ENCODE data around the gene NDRG3.
"Not testable (repeated sequence)": the region's sequence is repeated elsewhere in the genome, so short reads cannot be mapped to it uniquely, and the experiment has no call there.

The NDRG3 gene

DNA sequence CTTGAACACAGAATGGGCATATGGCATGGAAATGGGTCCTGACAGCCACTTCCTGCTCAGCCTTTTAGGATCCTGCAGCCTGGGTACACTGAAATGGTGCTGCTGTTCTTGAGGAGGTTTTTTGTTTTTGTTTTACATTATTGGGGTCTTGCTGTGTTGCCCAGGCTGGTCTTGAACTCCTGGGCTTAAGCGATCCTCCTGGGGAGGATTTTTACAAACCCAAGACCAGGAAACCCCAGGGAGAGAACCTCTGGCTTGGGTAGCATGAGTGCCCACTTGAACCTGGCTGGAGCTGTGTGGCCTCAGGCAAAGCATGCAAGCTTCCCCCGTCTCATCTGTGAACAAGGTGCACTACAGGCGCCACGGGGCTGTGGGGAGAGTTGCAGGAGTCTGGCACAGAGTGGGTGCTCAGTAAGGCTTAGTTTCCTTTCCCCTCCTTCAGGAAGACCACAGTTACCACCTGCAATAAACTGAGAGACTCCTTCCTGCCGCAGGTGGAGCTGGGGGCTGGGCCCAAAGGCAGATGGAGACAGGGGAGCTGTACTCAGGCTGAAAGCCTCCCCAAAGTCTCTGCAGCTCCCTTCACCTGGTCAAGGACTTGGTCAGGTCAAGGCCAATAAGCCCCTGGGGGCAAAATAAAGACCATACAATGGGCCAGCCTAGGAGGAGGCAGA is 101.7 kb downstream of the NDRG3 start:
- DNase-seq, result no peak

DNA sequence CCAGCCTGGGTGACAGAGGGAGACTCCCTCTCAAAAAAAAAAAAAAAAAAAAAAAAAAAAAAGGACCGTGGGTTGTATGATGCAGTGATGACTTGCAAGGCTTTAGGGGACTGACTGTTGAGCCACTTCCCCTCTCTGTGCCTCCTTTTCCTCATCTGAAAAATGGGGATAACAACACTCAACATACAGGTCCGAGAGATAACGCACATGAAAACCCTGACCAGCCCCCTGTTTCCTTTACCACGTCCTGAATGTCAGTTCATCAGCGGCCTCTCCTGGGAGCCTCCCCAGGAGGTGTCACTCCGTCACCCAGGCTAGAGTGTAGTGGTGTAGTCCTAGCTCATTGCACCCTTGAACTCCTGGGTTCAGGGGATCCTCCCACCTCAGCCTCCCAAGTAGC is 103.8 kb downstream of the NDRG3 start:
- DNase-seq, result no peak

DNA sequence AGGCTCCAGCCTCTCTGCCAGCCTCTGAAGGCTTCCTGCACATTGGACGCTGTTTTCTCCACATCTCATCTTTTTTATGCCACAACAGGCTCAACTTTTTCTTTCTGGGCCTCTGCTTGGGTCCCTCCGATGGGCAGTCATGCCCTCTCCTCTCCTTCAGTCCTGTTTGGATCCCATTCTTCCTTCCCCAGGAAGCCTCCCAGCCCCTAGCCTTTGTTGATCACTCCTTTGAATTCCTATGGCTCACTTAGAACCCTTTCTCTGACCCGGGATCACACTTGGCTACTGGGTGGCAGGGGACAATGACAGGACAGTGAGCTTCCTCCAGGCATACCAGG is 104.4 kb downstream of the NDRG3 start:
- no peak for DNase-seq

DNA sequence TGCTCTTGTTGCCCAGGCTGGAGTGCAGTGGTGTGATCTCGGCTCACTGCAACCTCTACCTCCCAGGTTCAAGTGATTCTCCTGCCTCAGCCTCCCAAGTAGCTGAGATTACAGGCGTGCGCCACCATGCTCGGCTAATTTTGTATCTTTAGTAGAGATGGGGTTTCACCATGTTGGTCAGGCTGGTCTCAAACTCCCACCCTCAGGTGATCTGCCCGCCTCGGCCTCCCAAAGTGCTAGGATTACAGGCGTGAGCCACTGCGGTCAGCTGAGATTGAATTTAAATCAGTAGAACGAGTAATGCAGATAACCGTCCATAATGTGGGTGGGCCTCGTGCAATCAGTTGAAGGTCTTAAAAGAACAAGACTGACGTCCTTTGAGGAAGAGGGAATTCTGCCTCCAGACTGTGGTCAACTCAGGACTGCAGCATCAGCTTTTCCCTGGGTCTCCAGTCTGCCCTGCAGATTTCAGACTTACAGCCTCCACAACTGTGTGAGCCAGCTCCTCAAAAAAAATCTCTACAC is 107.0 kb downstream of the NDRG3 start:
- DNase-seq, result not testable (repeated sequence)

DNA sequence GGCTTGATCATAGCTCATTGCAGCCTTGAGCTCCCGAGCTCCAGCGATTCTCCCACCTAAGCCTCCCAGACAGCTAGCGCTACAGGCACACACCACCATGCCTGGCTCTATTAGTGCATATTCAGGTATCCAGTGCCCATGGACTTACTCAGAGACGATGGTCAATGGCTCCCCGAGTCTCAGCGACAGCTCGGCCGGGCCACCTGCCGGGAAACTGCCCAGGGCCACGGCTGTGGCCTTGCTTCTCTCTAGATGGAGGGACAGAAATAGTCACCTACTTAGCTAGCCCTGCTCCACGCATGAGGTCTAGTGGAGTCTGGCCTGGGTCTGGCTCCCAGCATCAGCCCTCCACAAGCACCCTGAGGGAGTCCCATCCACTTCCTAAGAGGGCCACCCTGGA is 111.5 kb downstream of the NDRG3 start:
- DNase-seq, result no peak

DNA sequence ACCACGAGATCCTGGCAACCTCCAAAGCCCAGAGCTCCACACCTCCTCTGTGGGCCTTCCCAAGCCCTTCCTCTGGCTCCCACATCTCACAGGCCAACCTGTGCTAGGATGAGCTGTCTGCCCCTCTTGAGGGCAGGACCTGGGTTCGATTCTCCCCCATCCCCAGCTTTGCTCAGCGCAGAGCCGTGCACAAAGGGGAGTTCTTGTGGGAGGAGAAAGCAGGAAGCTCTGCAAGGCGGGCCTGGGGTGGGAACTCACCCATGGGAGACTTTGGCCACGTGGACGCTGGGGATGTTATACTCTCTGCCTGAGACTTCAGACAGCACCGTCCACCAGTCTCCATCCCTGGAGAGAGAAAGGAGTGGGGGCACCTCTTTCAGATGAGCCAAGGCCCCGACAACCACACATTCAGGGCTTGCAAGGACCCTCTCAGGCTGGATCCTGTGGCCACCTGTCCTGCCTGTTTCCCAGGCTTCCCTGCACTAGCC is 112.6 kb downstream of the NDRG3 start:
- DNase-seq, result no peak

DNA sequence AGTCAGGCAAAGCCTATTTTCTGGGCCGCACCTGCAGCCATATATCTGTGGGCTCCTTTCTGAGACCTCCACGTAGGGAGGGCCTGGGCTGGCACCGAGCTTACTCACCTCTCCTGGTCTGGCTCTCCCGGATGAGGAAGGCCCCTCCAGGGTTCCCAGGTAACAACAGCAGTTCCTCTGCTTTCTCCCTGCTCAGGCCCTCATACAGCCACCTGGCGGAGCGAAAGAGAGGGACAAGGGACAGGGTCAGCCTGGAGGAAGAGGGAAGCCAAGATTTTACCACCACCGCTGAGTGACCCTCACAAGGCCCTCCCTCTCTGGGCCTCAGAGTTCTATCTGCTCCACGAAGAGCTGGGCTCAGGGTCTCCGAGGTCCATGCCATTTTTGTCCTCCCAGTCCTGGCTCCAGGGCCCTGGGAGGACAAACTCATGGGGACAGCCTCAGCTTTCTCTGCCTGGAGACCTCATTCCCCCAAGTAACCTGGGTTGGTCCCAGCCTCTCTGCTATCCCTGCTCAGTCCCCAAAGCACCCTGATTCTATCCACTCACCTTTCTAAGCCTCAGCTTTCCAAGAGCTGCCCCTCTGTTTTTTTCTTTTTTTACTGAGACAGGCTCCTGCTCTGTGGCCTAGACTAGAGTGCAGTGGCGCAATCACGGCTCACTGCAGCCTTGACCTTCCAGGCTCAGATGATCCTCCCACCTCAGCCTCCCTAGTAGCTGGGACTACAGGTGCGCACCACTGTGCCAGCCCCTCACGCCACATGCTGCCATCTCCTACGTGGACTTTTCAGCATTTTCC is 113.2 kb downstream of the NDRG3 start:
- DNase-seq, result no peak

DNA sequence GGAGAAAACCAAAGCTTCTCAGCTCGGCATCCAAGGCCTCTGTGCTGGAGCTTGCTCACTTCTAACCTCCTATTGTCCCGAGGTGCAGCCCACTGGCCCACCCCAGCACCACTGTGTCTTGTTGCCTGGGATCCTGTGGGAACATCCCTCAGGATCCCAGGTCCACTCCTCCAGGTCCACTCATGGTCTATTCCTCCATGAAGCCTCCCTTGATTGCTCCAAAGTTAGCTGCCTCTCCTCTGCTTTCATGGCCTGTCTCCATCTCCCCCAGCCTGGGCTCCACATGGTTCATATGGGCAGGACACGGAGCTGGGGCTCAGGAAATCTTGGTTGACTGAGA is 113.8 kb downstream of the NDRG3 start:
- DNase-seq, result no peak

DNA sequence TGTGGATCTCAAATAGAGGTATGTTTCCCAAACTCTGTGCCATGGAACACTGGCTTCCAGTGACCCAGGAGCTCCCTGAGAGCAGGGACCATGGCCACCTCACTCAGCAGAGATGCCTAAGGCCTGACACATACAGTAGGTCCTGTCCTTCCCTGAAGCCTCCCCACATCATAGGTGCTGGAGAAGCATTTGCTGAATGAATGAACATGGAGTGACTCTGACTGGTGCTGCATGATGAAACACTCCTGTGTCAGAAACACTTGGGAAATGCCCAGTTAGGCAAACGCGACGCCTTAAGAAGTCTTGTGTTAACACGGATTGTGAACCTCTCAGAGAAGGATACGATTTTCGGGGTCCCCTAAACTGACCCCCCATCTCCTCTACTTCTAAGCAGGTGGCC is 114.2 kb downstream of the NDRG3 start:
- DNase-seq, result no peak

DNA sequence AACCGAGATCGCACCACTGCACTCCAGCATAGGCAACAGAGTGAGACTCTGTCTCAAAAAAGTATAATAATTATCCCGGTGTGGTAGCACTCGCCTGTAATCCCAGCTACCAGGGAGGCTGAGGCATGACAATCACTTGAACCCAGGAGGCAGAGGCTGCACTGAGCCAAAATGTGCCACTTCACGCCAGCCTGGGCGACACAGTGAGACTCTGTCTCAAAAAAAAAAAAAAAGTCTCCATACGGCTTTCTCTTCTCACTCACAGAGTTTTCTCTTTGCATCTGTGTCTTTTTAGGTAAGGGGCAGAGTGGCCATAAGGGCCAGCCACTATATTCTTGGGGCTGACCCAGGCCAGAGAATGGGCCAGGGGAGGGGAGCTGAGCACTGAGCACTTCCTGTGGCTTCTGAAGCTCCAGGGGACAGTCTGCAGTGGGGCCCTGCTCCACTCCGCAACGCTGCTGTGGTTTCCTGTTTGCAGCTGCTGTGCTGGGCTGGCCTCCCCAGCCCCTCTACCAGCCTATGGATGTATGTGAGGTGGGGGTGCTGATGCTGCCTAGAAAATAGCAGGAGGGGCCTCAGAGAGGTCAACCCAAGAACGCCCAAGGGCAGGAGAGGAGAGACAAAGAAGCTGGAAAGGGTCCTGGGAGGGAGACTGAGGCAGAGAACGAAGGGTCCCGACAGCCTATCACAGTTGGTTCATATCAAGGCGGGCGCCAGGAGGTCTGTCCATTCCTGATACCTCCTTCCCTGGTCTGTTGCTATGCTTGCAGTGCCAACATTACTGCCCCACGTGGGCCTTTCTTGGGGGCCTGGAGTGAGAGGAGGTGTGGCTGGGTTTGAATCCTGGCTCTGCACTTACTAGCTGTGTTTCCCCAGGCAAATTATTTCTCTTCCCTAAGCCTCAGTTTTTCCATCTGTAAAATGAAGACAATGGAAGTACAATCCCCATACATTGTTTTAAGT is 115.9 kb downstream of the NDRG3 start:
- no peak for DNase-seq

DNA sequence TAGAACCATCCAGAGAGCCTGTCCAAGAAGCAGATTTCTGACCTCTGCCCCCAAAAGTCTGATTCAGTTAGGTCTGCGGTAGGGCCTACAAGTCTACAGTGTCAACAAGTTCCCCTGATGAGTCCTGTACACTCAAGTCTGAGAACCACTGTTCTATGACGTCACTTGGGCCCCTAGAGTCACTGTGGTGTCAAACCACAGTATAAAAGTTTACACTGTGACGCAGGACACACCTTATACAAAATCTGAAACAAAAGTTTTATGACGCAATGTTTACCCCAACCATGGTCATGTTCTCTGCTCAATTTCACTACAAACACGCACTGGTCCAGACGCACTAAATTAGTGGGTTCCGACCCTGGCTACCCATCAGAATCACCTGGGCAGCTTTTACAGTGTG is 117.8 kb downstream of the NDRG3 start:
- DNase-seq, result no peak

DNA sequence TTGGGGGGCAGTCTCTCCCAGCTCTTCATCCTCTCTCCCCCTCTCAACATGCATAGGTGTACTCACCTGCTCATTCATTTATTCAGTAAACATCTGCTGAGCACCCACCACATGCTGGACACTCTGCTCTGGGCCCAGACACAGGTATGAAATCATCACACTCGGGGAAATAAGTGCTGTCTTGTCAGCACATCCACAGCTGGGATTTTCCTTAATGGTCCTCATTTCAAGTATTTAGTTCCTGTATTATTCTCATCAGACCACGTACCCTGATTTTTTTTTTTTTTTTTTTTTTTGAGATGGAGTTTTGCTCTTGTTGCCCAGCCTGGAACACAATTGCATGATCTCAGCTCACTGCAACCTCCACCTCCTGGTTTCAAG is 121.0 kb downstream of the NDRG3 start:
- no peak for DNase-seq

DNA sequence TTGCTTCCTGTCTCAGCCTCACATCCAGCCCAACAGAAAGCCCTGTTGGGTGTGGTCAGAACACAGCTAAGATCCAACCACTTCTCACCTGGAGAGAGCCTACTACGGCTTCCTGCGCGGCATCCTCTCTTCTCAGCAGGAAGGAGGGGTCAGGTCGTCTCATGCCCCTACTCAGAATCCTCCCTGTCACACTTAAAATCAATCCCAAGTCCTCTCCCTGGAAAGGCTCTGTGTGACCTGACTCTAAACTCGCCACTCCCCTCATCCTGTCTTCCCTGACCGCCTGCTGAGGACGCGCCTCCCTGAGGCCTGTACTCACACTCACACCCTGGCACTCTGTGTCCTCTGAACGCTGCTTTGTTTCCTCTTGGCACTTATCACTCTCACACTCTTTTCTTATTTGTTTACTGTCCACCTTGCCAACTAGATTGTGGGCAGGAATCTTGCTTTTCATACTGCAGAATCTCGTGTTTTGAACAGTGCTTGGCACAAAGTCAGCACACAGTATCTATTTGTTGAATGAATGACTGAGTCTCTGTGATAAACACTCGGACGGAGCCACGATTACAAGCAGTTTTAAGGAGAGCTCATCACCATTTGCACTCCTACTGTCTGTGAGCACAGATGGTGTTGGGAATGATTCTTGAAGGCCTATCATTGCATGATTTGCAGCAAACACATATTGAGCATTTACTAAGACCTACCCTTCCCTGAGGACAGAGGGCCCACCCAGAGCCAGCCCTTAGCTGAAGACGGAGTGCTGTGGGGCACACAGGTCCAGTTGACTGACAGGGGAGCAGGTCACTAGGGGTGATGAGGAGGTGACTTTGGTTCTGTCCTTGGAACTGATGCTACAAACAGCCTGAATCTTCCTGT is 121.6 kb downstream of the NDRG3 start:
- no peak for DNase-seq

DNA sequence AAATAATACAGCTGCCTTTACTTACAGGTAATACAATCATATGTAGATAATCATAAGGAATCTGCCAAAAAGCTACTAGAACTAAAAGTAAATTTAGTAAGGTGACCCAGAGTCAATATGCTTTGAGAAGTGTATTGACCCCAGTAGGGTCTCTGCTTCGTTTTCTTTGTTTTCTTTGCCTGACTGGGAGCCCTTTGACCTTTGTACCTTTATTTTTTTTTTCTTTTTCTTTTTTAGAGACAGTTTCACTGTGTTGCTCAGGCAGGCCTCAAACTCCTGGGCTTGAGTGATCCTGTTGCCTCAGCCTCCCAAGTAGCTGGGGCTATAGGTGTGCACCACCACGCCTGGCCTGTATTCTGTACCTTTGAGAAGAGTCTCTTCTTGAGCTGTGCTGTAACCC is 122.4 kb downstream of the NDRG3 start:
- DNase-seq, result no peak

DNA sequence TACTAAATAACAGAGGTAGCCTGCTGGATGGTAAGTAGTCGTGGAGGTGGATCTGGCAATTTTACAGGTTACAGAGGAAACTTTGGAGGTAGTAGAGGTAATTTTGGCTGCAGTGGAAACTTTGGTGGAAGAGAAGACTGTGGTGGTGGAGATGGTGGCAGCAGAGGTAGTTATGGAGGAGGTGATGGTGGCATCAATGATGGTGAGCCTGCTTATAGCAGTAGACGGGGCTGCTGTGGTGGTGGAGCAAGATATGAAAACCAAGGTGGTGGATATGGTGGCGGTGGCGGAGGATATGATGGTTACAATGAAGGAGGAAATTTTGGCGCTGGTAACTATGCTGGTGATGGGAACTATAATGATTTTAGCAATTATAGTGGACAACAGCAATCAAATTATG is 125.0 kb downstream of the NDRG3 start:
- no peak for DNase-seq

DNA sequence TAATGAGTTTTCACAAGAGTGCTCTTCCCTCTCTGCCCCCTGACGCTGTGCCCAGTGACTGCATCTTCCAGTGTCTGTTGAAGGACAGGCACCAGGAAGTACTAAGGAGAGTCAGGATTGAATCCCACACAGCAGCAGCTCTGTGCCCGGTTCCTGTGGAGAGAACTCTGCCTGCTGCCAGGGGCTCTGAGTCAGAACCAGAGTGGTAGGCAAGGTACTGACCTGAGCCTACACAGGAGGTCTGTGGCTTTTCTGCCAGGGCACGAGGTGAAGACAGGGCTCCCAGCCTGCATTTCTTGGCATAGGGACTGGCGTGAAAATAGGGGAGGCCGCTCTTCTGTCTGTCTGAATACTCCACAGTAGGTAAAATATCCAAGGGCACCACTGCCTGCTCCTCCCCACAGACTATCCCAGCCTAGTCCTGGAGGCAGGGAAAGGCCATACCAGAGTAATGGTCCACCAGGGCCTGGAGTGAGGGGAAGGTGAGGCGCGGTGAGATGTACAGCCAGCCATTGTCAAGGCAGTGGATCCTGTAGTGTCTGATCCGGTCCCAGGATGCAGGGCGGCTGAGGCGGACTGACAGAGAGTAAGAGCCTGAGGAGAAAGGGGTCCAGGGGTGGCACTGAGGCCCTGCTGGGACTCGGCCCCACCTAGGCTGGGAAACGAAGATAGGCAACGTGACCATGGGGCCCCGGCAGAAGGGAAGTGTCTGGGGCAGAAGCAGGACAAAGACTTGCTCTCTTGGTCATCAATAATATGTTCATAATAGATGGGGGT is 130.9 kb downstream of the NDRG3 start:
- DNase-seq, result peak in 1 of 14 donors; percentile 84

DNA sequence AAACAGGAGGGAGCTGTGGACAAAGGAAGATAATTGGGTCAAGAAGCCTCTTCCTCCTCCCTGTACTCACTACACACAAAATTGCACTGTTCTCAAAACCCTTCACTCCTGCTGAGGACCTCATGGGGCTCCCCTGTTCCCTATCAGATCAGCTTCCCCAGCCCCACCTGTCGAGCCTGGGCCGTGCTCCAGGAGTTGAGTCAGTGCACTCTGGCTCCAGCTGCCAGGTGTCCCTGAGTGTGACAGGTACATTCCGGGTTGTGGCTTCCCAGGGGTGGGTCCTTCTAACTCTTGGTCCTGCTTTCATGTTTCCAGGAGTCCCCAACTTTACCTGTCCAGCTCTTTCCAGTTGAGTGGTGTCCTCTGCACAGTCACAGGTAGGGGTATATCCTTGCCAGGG is 131.9 kb downstream of the NDRG3 start:
- peak in 1 of 14 donors; percentile 14 for DNase-seq

DNA sequence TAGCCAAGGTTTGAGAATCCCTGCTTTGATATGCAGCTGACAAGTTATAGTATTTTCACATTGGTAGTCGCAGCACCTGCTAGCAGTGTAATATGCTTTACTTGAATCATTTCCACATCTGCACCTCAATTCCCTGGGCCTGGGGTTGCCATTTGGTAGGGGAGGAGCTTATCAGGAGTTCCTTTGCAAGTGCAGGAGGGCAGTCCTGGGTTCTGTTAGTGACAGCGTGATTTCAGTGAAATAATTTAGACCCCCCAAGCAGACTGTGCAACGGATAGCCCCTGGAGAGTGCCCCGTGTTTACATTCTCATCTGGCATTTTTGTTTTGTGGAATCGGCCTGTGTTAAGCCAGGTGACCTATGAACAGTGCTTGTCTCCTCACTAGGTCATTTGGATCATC is 134.3 kb downstream of the NDRG3 start:
- DNase-seq, result no peak

DNA sequence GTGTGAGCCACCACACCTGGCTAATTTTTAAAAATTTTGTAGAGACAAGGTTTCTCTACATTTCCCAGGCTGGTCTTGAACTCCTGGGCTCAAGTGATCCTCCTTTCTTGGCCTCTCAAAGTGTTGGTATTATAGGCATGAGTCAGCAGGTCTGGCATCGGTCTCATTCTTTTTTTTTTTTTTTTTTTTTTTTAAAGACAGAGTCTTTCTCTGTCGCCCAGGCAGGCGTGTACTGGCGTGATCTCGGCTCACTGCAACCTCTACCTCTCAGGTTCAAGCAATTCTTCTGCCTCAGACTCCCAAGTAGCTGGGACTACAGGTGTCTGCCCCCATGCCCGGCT is 137.5 kb downstream of the NDRG3 start:
- not testable (repeated sequence) for DNase-seq

DNA sequence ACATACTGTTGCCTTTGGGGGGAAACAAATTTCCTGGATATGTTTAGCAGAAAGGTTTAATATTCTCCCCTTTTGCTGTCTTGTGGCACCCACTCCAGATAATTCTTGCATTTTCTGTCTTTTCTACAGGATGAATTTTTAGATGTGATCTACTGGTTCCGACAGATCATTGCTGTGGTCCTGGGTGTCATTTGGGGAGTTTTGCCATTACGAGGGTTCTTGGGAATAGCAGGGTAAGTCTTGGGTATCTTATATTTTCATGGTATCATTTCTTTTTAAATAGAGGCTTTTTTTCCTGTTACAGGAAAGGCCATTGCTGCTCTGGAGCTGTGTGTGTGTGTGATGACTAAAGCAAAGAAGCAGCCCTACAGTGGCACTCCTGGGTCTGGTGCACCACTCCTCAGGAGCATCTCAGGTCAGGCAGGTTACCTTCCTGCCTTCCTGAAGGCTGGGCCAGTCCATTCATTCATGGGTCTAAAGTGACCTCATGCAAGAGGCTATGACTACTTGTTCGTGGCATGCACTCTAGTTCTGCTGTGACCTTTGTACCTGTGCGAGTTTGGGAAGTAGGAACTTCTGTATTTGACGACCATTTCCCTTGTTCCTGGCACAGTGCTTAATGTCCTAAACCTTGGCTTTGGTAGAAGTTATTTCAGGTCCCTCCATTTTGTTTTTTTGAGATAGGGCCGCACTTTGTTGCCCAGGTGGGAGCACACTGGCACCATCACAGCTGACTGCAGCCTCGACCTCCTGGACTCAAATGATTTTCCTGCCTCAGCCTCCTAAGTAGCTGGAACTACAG is 138.1 kb downstream of the NDRG3 start:
- DNase-seq, result no peak

Data from C1 segment of cervical spinal cord (tissue), 14 donors.